ENCODE measurements around the gene GABBR2. TPM values are rescaled to one million over a fixed set of nuclear protein-coding genes. Genes with fewer than 3 reads are reported as not detected.

The GABBR2 gene
- total RNA-seq, 1 donor from 2014 or later: 0.74 TPM

DNA sequence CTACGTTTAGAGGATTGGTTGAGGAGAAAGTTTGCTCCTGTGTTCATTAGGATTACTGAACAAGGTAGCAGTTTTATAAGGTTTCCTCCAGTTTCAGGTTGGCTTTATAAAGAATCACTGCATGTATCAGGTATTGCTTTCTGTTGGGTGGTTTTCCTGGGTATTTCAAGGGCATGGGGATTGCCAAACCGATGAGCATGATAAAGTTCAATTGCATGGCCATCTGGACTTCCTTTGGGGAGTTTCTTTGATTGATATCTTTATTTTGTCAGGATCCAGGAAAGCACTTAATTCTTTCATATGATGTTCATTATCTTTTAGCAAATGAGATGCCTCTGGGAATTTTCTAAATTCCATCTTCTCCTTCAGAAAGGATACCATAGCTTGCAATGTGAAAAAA is 10.3 kb upstream of the GABBR2 start:
- Mint-ChIP-seq H3K36me3 (no peaks in the 10 kb centered on the region), H3K9me3 (no peaks in the 10 kb centered on the region), H3K4me3 (no peak overlapping the region), H3K27ac (no peak overlapping the region), H3K4me1 (no peaks in the 10 kb centered on the region), H3K27me3 (ENCODE audit: low read depth) (peaks cover 81% of the 10 kb centered on the region)
- DNase-seq (ENCODE audit: low spot score in 2 of 2, unreplicated experiment in 2 of 2): no peak
- TF ChIP-seq, protein P1, sequence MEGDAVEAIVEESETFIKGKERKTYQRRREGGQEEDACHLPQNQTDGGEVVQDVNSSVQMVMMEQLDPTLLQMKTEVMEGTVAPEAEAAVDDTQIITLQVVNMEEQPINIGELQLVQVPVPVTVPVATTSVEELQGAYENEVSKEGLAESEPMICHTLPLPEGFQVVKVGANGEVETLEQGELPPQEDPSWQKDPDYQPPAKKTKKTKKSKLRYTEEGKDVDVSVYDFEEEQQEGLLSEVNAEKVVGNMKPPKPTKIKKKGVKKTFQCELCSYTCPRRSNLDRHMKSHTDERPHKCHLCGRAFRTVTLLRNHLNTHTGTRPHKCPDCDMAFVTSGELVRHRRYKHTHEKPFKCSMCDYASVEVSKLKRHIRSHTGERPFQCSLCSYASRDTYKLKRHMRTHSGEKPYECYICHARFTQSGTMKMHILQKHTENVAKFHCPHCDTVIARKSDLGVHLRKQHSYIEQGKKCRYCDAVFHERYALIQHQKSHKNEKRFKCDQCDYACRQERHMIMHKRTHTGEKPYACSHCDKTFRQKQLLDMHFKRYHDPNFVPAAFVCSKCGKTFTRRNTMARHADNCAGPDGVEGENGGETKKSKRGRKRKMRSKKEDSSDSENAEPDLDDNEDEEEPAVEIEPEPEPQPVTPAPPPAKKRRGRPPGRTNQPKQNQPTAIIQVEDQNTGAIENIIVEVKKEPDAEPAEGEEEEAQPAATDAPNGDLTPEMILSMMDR (IDR thresholded peaks at IDR 0.05; ENCODE audit: unreplicated experiment): no peak

- no peak for DNase-seq (ENCODE audit: low spot score in 2 of 2, unreplicated experiment in 2 of 2)
- no peak overlapping the region for H3K4me3 Mint-ChIP-seq
- H3K36me3 Mint-ChIP-seq: no peaks in the 10 kb centered on the region
- TF ChIP-seq, protein P1 (IDR thresholded peaks at IDR 0.05; ENCODE audit: unreplicated experiment): no peak
- no peaks in the 10 kb centered on the region for H3K9me3 Mint-ChIP-seq
- H3K27ac Mint-ChIP-seq: no peak overlapping the region
- no peaks in the 10 kb centered on the region for H3K4me1 Mint-ChIP-seq
- H3K27me3 Mint-ChIP-seq (ENCODE audit: low read depth): peaks cover 92% of the 10 kb centered on the region
Observed at GRCh38 chr9:98714833-98715232, 6.1 kb upstream of the GABBR2 start.

DNA sequence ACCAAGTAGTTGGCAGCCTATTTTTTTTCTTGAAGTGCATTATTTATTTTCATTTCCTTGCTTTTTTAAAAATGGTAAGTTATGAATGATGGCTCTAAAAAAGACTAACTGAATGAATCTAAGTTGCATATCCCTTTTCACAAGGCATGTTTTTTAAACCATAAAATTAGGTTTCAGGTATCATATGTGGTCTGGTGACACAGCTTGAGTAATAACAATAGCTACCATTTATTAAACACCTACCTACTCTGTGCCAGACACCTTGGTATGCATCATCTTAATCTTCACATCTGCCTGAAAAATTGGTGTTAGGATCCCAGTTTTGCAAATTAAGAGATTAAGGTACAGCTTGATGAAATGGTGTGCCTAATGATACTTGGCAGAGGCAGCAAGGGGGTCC is 4.3 kb upstream of the GABBR2 start:
- peaks cover 90% of the 10 kb centered on the region for H3K27me3 Mint-ChIP-seq (ENCODE audit: low read depth)
- TF ChIP-seq, protein P1 (IDR thresholded peaks at IDR 0.05; ENCODE audit: unreplicated experiment): no peak
- DNase-seq (ENCODE audit: low spot score in 2 of 2, unreplicated experiment in 2 of 2): no peak
- H3K4me1 Mint-ChIP-seq: no peaks in the 10 kb centered on the region
- no peaks in the 10 kb centered on the region for H3K36me3 Mint-ChIP-seq
- H3K27ac Mint-ChIP-seq: no peak overlapping the region
- H3K4me3 Mint-ChIP-seq: no peak overlapping the region
- no peaks in the 10 kb centered on the region for H3K9me3 Mint-ChIP-seq

- DNase-seq (ENCODE audit: low spot score in 2 of 2, unreplicated experiment in 2 of 2): peak in 1 of 2 experiments; percentile 45
- Mint-ChIP-seq H3K27ac (no peak overlapping the region), H3K4me1 (peaks cover 7% of the 10 kb centered on the region), H3K4me3 (peak overlapping the region; percentile 36), H3K9me3 (no peaks in the 10 kb centered on the region), H3K27me3 (ENCODE audit: low read depth) (peaks cover 90% of the 10 kb centered on the region), H3K36me3 (no peaks in the 10 kb centered on the region)
- TF ChIP-seq, protein P1 (IDR thresholded peaks at IDR 0.05; ENCODE audit: unreplicated experiment): no peak
Observed at GRCh38 chr9:98709968-98710965, 1.5 kb upstream of the GABBR2 start.

DNA sequence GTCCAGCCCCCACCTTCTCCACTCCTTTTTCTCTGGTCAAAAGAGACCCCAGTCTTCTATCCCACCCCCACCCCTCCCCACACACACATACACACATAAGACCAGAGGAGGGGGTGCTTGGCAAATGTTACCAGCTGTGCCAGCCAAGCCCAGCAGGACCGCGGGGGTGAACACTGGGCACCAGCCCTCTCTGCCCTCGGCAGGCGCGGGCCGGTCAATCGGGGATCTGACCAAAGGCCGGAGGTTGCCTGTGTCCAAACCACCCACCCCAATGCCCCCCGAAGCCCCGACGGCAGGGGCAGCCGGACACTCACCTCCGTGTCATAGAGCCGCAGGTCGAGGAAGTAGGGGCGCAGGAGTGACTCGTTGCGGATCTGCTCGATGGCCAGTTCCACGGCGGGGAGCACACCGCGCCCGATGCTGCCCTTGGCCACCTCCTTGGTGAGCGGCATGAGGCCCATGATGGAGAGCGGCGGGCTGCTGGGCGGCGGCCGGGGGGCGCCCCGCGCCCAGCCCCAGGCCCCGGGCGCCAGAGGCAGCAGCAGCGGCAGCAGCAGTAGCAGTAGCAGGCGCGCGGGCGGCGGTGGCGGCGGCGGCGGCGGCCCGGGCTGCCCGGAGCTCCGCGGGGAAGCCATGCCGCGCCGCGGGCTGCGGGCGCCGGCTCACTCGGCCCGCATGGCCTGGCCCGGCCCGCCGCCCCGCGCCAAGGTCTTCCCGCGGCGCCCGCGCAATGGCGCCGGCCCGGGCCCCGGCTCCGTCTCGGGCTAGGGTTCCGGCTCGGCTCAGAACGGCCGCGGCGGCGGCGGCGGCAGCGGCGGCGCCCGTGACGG is 417 bp downstream of the GABBR2 start:
- no peak for DNase-seq (ENCODE audit: low spot score in 2 of 2, unreplicated experiment in 2 of 2)
- Mint-ChIP-seq H3K4me1 (peaks cover 7% of the 10 kb centered on the region), H3K36me3 (no peaks in the 10 kb centered on the region), H3K27ac (no peak overlapping the region), H3K27me3 (ENCODE audit: low read depth) (peaks cover 86% of the 10 kb centered on the region), H3K4me3 (peak overlapping the region; percentile 59), H3K9me3 (peaks cover 2% of the 10 kb centered on the region)
- TF ChIP-seq, protein P1 (IDR thresholded peaks at IDR 0.05; ENCODE audit: unreplicated experiment): no peak

Measured in mesothelial cell of epicardium (in vitro differentiated cells).